HepG2 (cell line): ENCODE data around the gene SOBP. TPM values are rescaled to one million over a fixed set of nuclear protein-coding genes. Genes with fewer than 3 reads are reported as not detected.

Experiments
- CBFB ChIP-seq: sonication (generic); formaldehyde crosslinking; IDR thresholded peaks from 2 replicates; pipeline ENCODE4 v1.4.0; 2020; ENCODE audit warnings: missing genetic modification reagents
- CREB1 ChIP-seq, 2 experiments: fragments of 450-650 bp in 1 of 2; IDR thresholded peaks; 2 replicates each; pipeline ENCODE4 v1.6.1; 2016 to 2017; ENCODE audit warnings: control low read depth in 1 of 2, mild to moderate bottlenecking in 1 of 2, missing compliant biosample characterization in 1 of 2, missing genetic modification characterization in 1 of 2
- DR1 ChIP-seq: sonication (generic); formaldehyde crosslinking; IDR thresholded peaks from 2 replicates; pipeline ENCODE4 v1.8.0; 2021; ENCODE audit warnings: mild to moderate bottlenecking, missing genetic modification reagents, inconsistent platforms
- EED ChIP-seq: sonication (generic); formaldehyde crosslinking; IDR thresholded peaks from 2 replicates; pipeline ENCODE4 v1.5.0; 2020; ENCODE audit warnings: mild to moderate bottlenecking, missing genetic modification reagents
- ELF4 ChIP-seq: sonication (generic); formaldehyde crosslinking; IDR thresholded peaks from 2 replicates; pipeline ENCODE4 v1.5.0; 2020; ENCODE audit warnings: missing genetic modification reagents, mild to moderate bottlenecking, moderate library complexity, borderline replicate concordance
- FOSL2 ChIP-seq: sonication (generic); formaldehyde crosslinking; IDR thresholded peaks from 2 replicates; pipeline ENCODE4 v1.4.0; 2020; ENCODE audit warnings: missing genetic modification reagents
- HDAC2 ChIP-seq: sonication (generic); formaldehyde crosslinking; IDR thresholded peaks from 2 replicates; pipeline ENCODE4 v1.4.0; 2020; ENCODE audit warnings: missing genetic modification reagents
- HNF4G ChIP-seq, 2 experiments: sonication (generic) in 1 of 2; formaldehyde crosslinking in 1 of 2; IDR thresholded peaks; 2 replicates each; pipeline versions ENCODE4 v1.4.0 to v1.6.1; 2011 to 2020; ENCODE audit warnings: borderline replicate concordance in 2 of 2, low read depth in 2 of 2, mild to moderate bottlenecking in 2 of 2, low read length in 1 of 2, missing genetic modification reagents in 1 of 2, moderate library complexity in 1 of 2
- HNRNPUL1 ChIP-seq: fragments of 200-400 bp; formaldehyde crosslinking; IDR thresholded peaks from 2 replicates; pipeline ENCODE4 v1.6.1; 2017; ENCODE audit warnings: low read depth, mild to moderate bottlenecking, low read length, moderate library complexity
- HOXA7 ChIP-seq: sonication (generic); formaldehyde crosslinking; IDR thresholded peaks from 2 replicates; pipeline ENCODE4 v1.8.1; 2022; ENCODE audit warnings: mild to moderate bottlenecking, missing genetic modification reagents, moderate library complexity
- HOXD1 ChIP-seq: sonication (generic); formaldehyde crosslinking; IDR thresholded peaks from 2 replicates; pipeline ENCODE4 v1.5.0; 2020; ENCODE audit warnings: missing genetic modification reagents
- POLR2G ChIP-seq: fragments of 200-400 bp; formaldehyde crosslinking; IDR thresholded peaks from 2 replicates; pipeline ENCODE4 v1.6.1; 2018; ENCODE audit warnings: mild to moderate bottlenecking, low read depth, low read length, moderate library complexity
- RFX3 ChIP-seq: IDR thresholded peaks from 2 replicates; pipeline ENCODE4 v1.6.1; 2016; ENCODE audit warnings: missing biosample characterization, missing genetic modification reagents
- SMAD9 ChIP-seq: sonication (generic); formaldehyde crosslinking; IDR thresholded peaks from 2 replicates; pipeline ENCODE4 v1.5.1; 2020; ENCODE audit warnings: mild to moderate bottlenecking, missing genetic modification reagents
- SYNCRIP ChIP-seq: fragments of 200-400 bp; formaldehyde crosslinking; IDR thresholded peaks from 2 replicates; pipeline ENCODE4 v1.6.1; 2018; ENCODE audit warnings: mild to moderate bottlenecking, low read depth, low read length; ENCODE audit not compliant: insufficient read depth
- TGIF2 ChIP-seq: IDR thresholded peaks from 2 replicates; pipeline ENCODE4 v1.6.1; 2016; ENCODE audit warnings: control low read depth, missing compliant biosample characterization
- XBP1 ChIP-seq: sonication (generic); formaldehyde crosslinking; IDR thresholded peaks from 2 replicates; pipeline ENCODE4 v1.5.0; 2020; ENCODE audit warnings: missing genetic modification reagents
- ZFP82 ChIP-seq: sonication (generic); formaldehyde crosslinking; IDR thresholded peaks from 2 replicates; pipeline ENCODE4 v1.5.1; 2020; ENCODE audit warnings: mild to moderate bottlenecking, missing genetic modification reagents, borderline replicate concordance
- ZNF20 ChIP-seq: sonication (generic); formaldehyde crosslinking; IDR thresholded peaks from 2 replicates; pipeline ENCODE4 v1.4.0; 2020; ENCODE audit warnings: mild to moderate bottlenecking, moderate library complexity, missing genetic modification reagents
- ZNF510 ChIP-seq: sonication (generic); formaldehyde crosslinking; IDR thresholded peaks from 2 replicates; pipeline ENCODE4 v1.4.0; 2020; ENCODE audit warnings: low read depth, mild to moderate bottlenecking, missing genetic modification reagents
- ZNF550 ChIP-seq: sonication (generic); formaldehyde crosslinking; IDR thresholded peaks from 2 replicates; pipeline ENCODE4 v1.4.0; 2020; ENCODE audit warnings: mild to moderate bottlenecking, missing genetic modification reagents, borderline replicate concordance
- ZNF557 ChIP-seq: sonication (generic); formaldehyde crosslinking; IDR thresholded peaks from 2 replicates; pipeline ENCODE4 v1.4.0; 2020; ENCODE audit warnings: missing genetic modification reagents
- ZNF678 ChIP-seq: sonication (generic); formaldehyde crosslinking; IDR thresholded peaks from 2 replicates; pipeline ENCODE4 v1.4.0; 2020; ENCODE audit warnings: mild to moderate bottlenecking, missing genetic modification reagents
- polyA plus RNA-seq, 8 experiments: library from polyadenylated mRNA; depleted of rRNA in 3 of 8; stranded (reverse) in 7 of 8; unstranded in 1 of 8; fragments of >200 nt; fragmentation: Illumina TruSeq in 4 of 8; extraction: Trizol in 4 of 8; gene quantifications; 2 replicates each; pipeline versions ENCODE4 v1.2.1 to v1.2.3, GENCODE V29; 2011 to 2016; ENCODE audit warnings: low read depth in 4 of 8, missing spikeins in 1 of 8, mixed read lengths in 1 of 8; ENCODE audit not compliant: insufficient read depth in 1 of 8
- total RNA-seq, 5 experiments: library from RNA; depleted of rRNA; stranded (reverse); fragments of >200 nt; fragmentation: Illumina TruSeq; extraction: Trizol; gene quantifications; 2 replicates each; pipeline ENCODE4 v1.2.3, GENCODE V29; 2016; ENCODE audit warnings: low read depth in 1 of 5
- TF ChIP-seq, protein P1 (sequence below): IDR thresholded peaks from 2 replicates; pipeline ENCODE4 v1.6.1; 2016; ENCODE audit warnings: missing biosample characterization, missing genetic modification reagents, low read depth
- TF ChIP-seq, protein P2 (sequence below): sonication (generic); formaldehyde crosslinking; IDR thresholded peaks from 2 replicates; pipeline ENCODE4 v1.4.0; 2020; ENCODE audit warnings: mild to moderate bottlenecking, missing genetic modification reagents
- TF ChIP-seq, protein P3 (sequence below): sonication (generic); formaldehyde crosslinking; IDR thresholded peaks from 2 replicates; pipeline ENCODE4 v1.4.0; 2020; ENCODE audit warnings: mild to moderate bottlenecking, missing genetic modification reagents
- TF ChIP-seq, protein P4 (sequence below): sonication (generic); formaldehyde crosslinking; IDR thresholded peaks from 2 replicates; pipeline ENCODE4 v1.8.1; 2023; ENCODE audit warnings: mild to moderate bottlenecking, missing genetic modification reagents
- TF ChIP-seq, protein P5 (sequence below): sonication (generic); formaldehyde crosslinking; IDR thresholded peaks from 2 replicates; pipeline ENCODE4 v1.8.1; 2022; ENCODE audit warnings: mild to moderate bottlenecking, missing genetic modification reagents

Gene SOBP
- total and polyA plus RNA-seq, 2 of the 13 experiments (the other 11 are each of a cell fraction or from before 2014, with no cell fraction given): 1.5 to 6.9 TPM

DNA sequence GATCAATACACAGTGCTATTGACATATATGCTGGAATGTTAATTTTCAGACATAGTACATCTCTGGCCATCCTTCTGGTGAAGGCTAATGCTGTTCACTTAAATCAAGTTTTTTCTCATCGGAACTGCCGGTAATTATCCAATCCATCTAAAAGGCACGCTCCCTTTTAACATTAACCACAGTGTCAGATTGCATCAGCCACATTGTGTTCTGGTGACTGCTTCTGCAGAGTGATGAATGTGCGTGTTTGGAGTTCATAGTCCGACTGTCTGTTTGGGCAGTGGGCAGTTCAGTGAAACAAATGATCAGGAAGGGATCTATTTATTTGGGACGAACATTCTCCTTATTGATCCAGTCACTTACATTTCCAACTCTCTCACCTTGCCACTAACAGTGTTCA is 49.5 kb downstream of the SOBP start (continued):
- no peak for TF ChIP-seq HOXA7 (CRISPR knock-in tag)
- TF ChIP-seq XBP1 (CRISPR knock-in tag): no peak
- TF ChIP-seq POLR2G: peak; percentile 66
- TF ChIP-seq, protein P1, sequence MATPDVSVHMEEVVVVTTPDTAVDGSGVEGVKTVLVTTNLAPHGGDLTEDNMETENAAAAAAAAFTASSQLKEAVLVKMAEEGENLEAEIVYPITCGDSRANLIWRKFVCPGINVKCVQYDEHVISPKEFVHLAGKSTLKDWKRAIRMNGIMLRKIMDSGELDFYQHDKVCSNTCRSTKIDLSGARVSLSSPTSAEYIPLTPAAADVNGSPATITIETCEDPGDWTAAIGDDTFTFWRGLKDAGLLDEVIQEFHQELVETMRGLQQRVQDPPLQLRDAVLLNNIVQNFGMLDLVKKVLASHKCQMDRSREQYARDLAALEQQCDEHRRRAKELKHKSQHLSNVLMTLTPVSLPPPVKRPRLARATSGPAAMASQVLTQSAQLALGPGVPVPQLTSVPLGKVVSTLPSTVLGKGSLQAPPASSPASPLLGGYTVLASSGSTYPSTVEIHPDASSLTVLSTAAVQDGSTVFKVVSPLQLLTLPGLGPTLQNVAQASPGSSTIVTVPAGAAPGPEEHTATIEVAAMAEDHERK: no peak
- no peak for TF ChIP-seq HNRNPUL1
- no peak for TF ChIP-seq ELF4
- no peak for TF ChIP-seq ZNF550
- peak; percentile 95 for TF ChIP-seq FOSL2 (CRISPR knock-in tag)
- TF ChIP-seq TGIF2 (CRISPR knock-in tag): 0 out of 2 replicates have a peak, but pooled peaks have one; percentile 49
- no peak for TF ChIP-seq SYNCRIP
- TF ChIP-seq, protein P2, sequence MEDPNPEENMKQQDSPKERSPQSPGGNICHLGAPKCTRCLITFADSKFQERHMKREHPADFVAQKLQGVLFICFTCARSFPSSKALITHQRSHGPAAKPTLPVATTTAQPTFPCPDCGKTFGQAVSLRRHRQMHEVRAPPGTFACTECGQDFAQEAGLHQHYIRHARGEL: no peak
- TF ChIP-seq ZNF557 (CRISPR knock-in tag): no peak
- TF ChIP-seq, protein P3, sequence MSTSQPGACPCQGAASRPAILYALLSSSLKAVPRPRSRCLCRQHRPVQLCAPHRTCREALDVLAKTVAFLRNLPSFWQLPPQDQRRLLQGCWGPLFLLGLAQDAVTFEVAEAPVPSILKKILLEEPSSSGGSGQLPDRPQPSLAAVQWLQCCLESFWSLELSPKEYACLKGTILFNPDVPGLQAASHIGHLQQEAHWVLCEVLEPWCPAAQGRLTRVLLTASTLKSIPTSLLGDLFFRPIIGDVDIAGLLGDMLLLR: no peak
- no peak for TF ChIP-seq EED (CRISPR knock-in tag)
- TF ChIP-seq HDAC2 (CRISPR knock-in tag): peak; percentile 93
- no peak for TF ChIP-seq ZNF20 (CRISPR knock-in tag)
- TF ChIP-seq, protein P4, sequence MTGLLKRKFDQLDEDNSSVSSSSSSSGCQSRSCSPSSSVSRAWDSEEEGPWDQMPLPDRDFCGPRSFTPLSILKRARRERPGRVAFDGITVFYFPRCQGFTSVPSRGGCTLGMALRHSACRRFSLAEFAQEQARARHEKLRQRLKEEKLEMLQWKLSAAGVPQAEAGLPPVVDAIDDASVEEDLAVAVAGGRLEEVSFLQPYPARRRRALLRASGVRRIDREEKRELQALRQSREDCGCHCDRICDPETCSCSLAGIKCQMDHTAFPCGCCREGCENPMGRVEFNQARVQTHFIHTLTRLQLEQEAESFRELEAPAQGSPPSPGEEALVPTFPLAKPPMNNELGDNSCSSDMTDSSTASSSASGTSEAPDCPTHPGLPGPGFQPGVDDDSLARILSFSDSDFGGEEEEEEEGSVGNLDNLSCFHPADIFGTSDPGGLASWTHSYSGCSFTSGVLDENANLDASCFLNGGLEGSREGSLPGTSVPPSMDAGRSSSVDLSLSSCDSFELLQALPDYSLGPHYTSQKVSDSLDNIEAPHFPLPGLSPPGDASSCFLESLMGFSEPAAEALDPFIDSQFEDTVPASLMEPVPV: no peak
- TF ChIP-seq, protein P5, sequence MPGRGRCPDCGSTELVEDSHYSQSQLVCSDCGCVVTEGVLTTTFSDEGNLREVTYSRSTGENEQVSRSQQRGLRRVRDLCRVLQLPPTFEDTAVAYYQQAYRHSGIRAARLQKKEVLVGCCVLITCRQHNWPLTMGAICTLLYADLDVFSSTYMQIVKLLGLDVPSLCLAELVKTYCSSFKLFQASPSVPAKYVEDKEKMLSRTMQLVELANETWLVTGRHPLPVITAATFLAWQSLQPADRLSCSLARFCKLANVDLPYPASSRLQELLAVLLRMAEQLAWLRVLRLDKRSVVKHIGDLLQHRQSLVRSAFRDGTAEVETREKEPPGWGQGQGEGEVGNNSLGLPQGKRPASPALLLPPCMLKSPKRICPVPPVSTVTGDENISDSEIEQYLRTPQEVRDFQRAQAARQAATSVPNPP (CRISPR knock-in tag): no peak
- peak; percentile 96 for TF ChIP-seq HOXD1
- no peak for TF ChIP-seq ZNF510 (CRISPR knock-in tag)
- TF ChIP-seq HNF4G (IDR thresholded peaks at IDR 0.05; ENCODE audit: borderline replicate concordance, low read depth, low read length): peak; percentile 95
- peak; percentile 94 for TF ChIP-seq HNF4G (CRISPR knock-in tag; IDR thresholded peaks at IDR 0.05; ENCODE audit: borderline replicate concordance, low read depth)
- no peak for TF ChIP-seq SMAD9 (CRISPR knock-in tag)
- no peak for TF ChIP-seq ZFP82 (CRISPR knock-in tag)
- no peak for TF ChIP-seq CREB1 (IDR thresholded peaks at IDR 0.05)
- TF ChIP-seq CREB1 (CRISPR knock-in tag; IDR thresholded peaks at IDR 0.05): peak; percentile 75
- TF ChIP-seq ZNF678 (CRISPR knock-in tag): no peak
- TF ChIP-seq DR1 (CRISPR knock-in tag): no peak
- peak; percentile 96 for TF ChIP-seq CBFB (CRISPR knock-in tag)
- no peak for TF ChIP-seq RFX3
